Loucy (cell line): ENCODE results near the gene ELL.

Experiments used
- H2AFZ ChIP-seq: fragments of 200-600 bp; sonication (generic); 2 replicates; pipeline ENCODE4 v1.6.0; 2016; ENCODE audit warnings: antibody characterized with exemption, mild to moderate bottlenecking, low read length, moderate library complexity
- H3F3A ChIP-seq: fragments of 200-600 bp; 2 replicates; pipeline ENCODE4 v1.6.0; 2016; ENCODE audit warnings: antibody characterized with exemption, low read depth, mild to moderate bottlenecking
- H3K27me3 ChIP-seq: fragments of 200-600 bp; sonication (generic); 2 replicates; pipeline ENCODE4 v1.6.1; 2014; ENCODE audit warnings: low read length, mild to moderate bottlenecking; ENCODE audit not compliant: insufficient read depth, poor library complexity, severe bottlenecking
- H3K36me3 ChIP-seq: fragments of 200-600 bp; sonication (generic); 2 replicates; pipeline ENCODE4 v1.6.1; 2016; ENCODE audit warnings: low read length; ENCODE audit not compliant: insufficient read depth
- H3K4me1 ChIP-seq: fragments of 200-600 bp; sonication (generic); 2 replicates; pipeline ENCODE4 v1.5.1; 2014; ENCODE audit warnings: low read length, mild to moderate bottlenecking; ENCODE audit not compliant: insufficient read depth, poor library complexity, severe bottlenecking
- H3K4me2 ChIP-seq: fragments of 200-600 bp; sonication (generic); 2 replicates; pipeline ENCODE4 v1.6.0; 2014; ENCODE audit warnings: antibody characterized with exemption, low read length, low read depth, mild to moderate bottlenecking; ENCODE audit not compliant: poor library complexity, severe bottlenecking
- H3K4me3 ChIP-seq: fragments of 200-600 bp; sonication (generic); 2 replicates; pipeline ENCODE4 v1.5.1; 2014; ENCODE audit warnings: low read length, mild to moderate bottlenecking, mixed read lengths; ENCODE audit not compliant: poor library complexity, severe bottlenecking
- H3K79me2 ChIP-seq: fragments of 200-600 bp; sonication (generic); 2 replicates; pipeline ENCODE4 v1.6.1; 2014; ENCODE audit warnings: low read length; ENCODE audit not compliant: insufficient read depth
- H3K9ac ChIP-seq: fragments of 200-600 bp; sonication (generic); 2 replicates; pipeline ENCODE4 v1.6.0; 2014; ENCODE audit warnings: mild to moderate bottlenecking, low read depth, low read length, moderate library complexity; ENCODE audit not compliant: poor library complexity, severe bottlenecking
- H3K9me2 ChIP-seq: fragments of 200-600 bp; sonication (generic); replicated peaks from 2 replicates; pipeline ENCODE4 v1.6.1; 2016; ENCODE audit warnings: low read depth, low read length, mixed read lengths
- H3K9me3 ChIP-seq: fragments of 200-600 bp; sonication (generic); 2 replicates; pipeline ENCODE4 v1.6.1; 2014; ENCODE audit warnings: mild to moderate bottlenecking, antibody characterized with exemption, low read length, low read depth; ENCODE audit not compliant: insufficient read depth
- H4K20me1 ChIP-seq: fragments of 200-600 bp; sonication (generic); 2 replicates; pipeline ENCODE4 v1.6.0; 2014; ENCODE audit warnings: antibody characterized with exemption, low read length, mild to moderate bottlenecking; ENCODE audit not compliant: insufficient read depth, poor library complexity, severe bottlenecking
- CTCF ChIP-seq: fragments of 200-600 bp; sonication (generic); conservative IDR thresholded peaks from 2 replicates; pipeline ENCODE4 v1.5.1; 2014; ENCODE audit warnings: mild to moderate bottlenecking, antibody characterized with exemption, low read length
- EZH2phosphoT487 ChIP-seq: fragments of 200-600 bp; IDR thresholded peaks from 2 replicates; pipeline ENCODE4 v1.6.1; 2018; ENCODE audit warnings: antibody characterized with exemption, mild to moderate bottlenecking, moderate library complexity, borderline replicate concordance

The ELL gene

GRCh38 chr19:18465964-18466339 lies 55.9 kb downstream of the ELL start:
- Histone ChIP-seq H2AFZ (no peak overlapping the region), H4K20me1 (peaks cover 25% of the 10 kb centered on the region), H3F3A (no peaks in the 10 kb centered on the region), H3K36me3 (peaks cover 46% of the 10 kb centered on the region; the same call in 1 of the 2 replicates), H3K4me3 (no peak overlapping the region), H3K4me1 (peaks cover 4% of the 10 kb centered on the region), H3K9ac (no peak overlapping the region), H3K27me3 (no peaks in the 10 kb centered on the region), H3K9me3 (no peaks in the 10 kb centered on the region), H3K4me2 (no peak overlapping the region), H3K9me2 (no peaks in the 10 kb centered on the region), H3K79me2 (peaks cover 26% of the 10 kb centered on the region; the same call in 1 of the 2 replicates)
- no peak for TF ChIP-seq EZH2phosphoT487
- TF ChIP-seq CTCF = no peak

- H3K27me3 ChIP-seq = no peaks in the 10 kb centered on the region
- peak overlapping the region; percentile 36 for H3K9ac ChIP-seq
- H3K4me2 ChIP-seq = peak overlapping the region; percentile 49
- H3K36me3 ChIP-seq = peaks cover 46% of the 10 kb centered on the region; the same call in 1 of the 2 replicates
- H3K79me2 ChIP-seq = peaks cover 26% of the 10 kb centered on the region; the same call in 1 of the 2 replicates
- H3F3A ChIP-seq = no peaks in the 10 kb centered on the region
- H3K4me3 ChIP-seq = no peak overlapping the region
- H2AFZ ChIP-seq = no peak overlapping the region
- no peaks in the 10 kb centered on the region for H3K9me2 ChIP-seq
- TF ChIP-seq CTCF = no peak
- no peak for TF ChIP-seq EZH2phosphoT487
- no peaks in the 10 kb centered on the region for H3K9me3 ChIP-seq
- H3K4me1 ChIP-seq = peaks cover 4% of the 10 kb centered on the region
- peaks cover 22% of the 10 kb centered on the region for H4K20me1 ChIP-seq
These were observed 56.5 kb downstream of the ELL start for GRCh38 chr19:18465214-18465963.

GRCh38 chr19:18464646-18465045 lies 57.2 kb downstream of the ELL start:
- H3K4me2 ChIP-seq = peak overlapping the region; percentile 49

More at GRCh38 chr19:18464646-18465045, 57.2 kb downstream of the ELL start:
- Histone ChIP-seq H3K9me2 (no peaks in the 10 kb centered on the region), H3K9me3 (no peaks in the 10 kb centered on the region), H3K4me3 (no peak overlapping the region), H3K27me3 (no peaks in the 10 kb centered on the region), H2AFZ (no peak overlapping the region), H3K9ac (peak overlapping the region; percentile 60), H4K20me1 (peaks cover 15% of the 10 kb centered on the region), H3K79me2 (peaks cover 26% of the 10 kb centered on the region; the same call in 1 of the 2 replicates), H3K36me3 (peaks cover 48% of the 10 kb centered on the region; the same call in 1 of the 2 replicates), H3K4me1 (peaks cover 4% of the 10 kb centered on the region), H3F3A (no peaks in the 10 kb centered on the region)
- no peak for TF ChIP-seq EZH2phosphoT487
- TF ChIP-seq CTCF = no peak
